ENCODE results near the gene ARID3C. TPM values are rescaled to one million over a fixed set of nuclear protein-coding genes. Genes with fewer than 3 reads are reported as not detected.

ARID3C gene
- total and polyA plus RNA-seq, 2 of the 8 experiments (the other 6 are each of a cell fraction or from before 2014, with no cell fraction given): 0.08 TPM; not detected in 1

DNA sequence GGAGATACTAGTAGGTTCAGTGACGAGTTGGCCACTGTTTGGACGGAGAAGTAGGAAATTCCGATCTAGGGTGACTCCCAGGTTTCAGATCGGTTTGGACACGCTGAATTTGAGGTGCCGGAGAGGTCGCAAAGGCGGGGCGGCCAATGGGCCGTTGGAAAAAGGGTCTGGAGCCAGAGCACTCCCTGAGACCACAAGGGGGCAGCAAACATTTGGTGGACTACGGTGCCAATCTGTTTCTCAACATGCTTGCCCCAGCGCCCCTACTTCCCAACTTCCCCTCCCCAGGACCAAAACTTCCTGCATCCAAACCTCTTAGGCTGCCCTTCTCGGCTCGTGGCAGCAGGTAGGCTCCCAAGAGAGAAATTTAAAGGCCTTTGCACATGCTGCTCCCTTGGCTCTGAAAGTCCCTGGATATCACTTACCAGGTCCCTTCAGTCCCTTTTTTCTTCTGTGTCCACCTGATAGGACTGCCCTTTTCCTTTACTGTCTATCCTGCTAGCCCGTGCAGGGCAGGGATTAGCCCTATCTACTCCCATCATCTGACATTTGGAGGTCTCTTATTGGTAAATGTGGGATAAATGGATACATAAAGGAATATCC, 16.0 kb downstream of the ARID3C start (continued):
- TF ChIP-seq SP4 (IDR thresholded peaks at IDR 0.05; ENCODE audit: low read length) (no peak), CHD2 (IDR thresholded peaks at IDR 0.05; ENCODE audit: low read length) (no peak), CTBP2 (IDR thresholded peaks at IDR 0.05; ENCODE audit: borderline replicate concordance, insufficient read depth, insufficient read length, low read length) (no peak), TBP (IDR thresholded peaks at IDR 0.05; ENCODE audit: low read depth, low read length) (no peak; the same call in 1 of the 2 replicates), SIN3A (conservative IDR thresholded peaks at IDR 0.05 in 1 of 2, IDR thresholded peaks at IDR 0.05 in 1 of 2; ENCODE audit: low read depth in 1 of 2, low read length in 2 of 2) (0 out of 4 replicates have a peak, but pooled peaks of 1 of the 2 experiments have one; percentile 28), KDM4A (IDR thresholded peaks at IDR 0.05; ENCODE audit: low read depth, low read length, severe bottlenecking) (no peak), POLR2A (IDR thresholded peaks at IDR 0.05; ENCODE audit: control extremely low read depth in 1 of 2, low read depth in 2 of 2, low read length in 2 of 2) (no peak), HDAC6 (IDR thresholded peaks at IDR 0.05; ENCODE audit: low read depth, low read length) (no peak), GTF2F1 (IDR thresholded peaks at IDR 0.05; ENCODE audit: borderline replicate concordance, low read depth, low read length) (no peak), SUZ12 (IDR thresholded peaks at IDR 0.05; ENCODE audit: low read length) (no peak), EZH2 (IDR thresholded peaks at IDR 0.05; ENCODE audit: low read depth, low read length, severe bottlenecking) (no peak), YY1 (IDR thresholded peaks at IDR 0.05; ENCODE audit: low read depth, low read length) (peak; percentile 31; the same call in 1 of the 2 replicates), ASH2L (IDR thresholded peaks at IDR 0.05; ENCODE audit: low read length) (no peak), NRF1 (IDR thresholded peaks at IDR 0.05; ENCODE audit: low read depth, low read length) (no peak), POU5F1 (IDR thresholded peaks at IDR 0.05; ENCODE audit: low read depth, low read length) (no peak), FOSL1 (IDR thresholded peaks at IDR 0.05; ENCODE audit: insufficient read depth, low read depth, low read length) (no peak), SRF (IDR thresholded peaks at IDR 0.05; ENCODE audit: low read depth, low read length) (no peak), PHF8 (conservative IDR thresholded peaks at IDR 0.05; ENCODE audit: low read depth, low read length) (no peak; the same call in 1 of the 2 replicates)
- TF ChIP-seq, protein P1, sequence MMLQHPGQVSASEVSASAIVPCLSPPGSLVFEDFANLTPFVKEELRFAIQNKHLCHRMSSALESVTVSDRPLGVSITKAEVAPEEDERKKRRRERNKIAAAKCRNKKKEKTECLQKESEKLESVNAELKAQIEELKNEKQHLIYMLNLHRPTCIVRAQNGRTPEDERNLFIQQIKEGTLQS (IDR thresholded peaks at IDR 0.05; ENCODE audit: insufficient read depth, low read depth, low read length): no peak
- TF ChIP-seq, protein P2, sequence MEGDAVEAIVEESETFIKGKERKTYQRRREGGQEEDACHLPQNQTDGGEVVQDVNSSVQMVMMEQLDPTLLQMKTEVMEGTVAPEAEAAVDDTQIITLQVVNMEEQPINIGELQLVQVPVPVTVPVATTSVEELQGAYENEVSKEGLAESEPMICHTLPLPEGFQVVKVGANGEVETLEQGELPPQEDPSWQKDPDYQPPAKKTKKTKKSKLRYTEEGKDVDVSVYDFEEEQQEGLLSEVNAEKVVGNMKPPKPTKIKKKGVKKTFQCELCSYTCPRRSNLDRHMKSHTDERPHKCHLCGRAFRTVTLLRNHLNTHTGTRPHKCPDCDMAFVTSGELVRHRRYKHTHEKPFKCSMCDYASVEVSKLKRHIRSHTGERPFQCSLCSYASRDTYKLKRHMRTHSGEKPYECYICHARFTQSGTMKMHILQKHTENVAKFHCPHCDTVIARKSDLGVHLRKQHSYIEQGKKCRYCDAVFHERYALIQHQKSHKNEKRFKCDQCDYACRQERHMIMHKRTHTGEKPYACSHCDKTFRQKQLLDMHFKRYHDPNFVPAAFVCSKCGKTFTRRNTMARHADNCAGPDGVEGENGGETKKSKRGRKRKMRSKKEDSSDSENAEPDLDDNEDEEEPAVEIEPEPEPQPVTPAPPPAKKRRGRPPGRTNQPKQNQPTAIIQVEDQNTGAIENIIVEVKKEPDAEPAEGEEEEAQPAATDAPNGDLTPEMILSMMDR (IDR thresholded peaks at IDR 0.05; ENCODE audit: control extremely low read depth in 1 of 3, insufficient read depth in 1 of 3, low read depth in 1 of 3, low read length in 3 of 3): peak; percentile 81 to 95 (median 88)
- TF ChIP-seq, protein P3, sequence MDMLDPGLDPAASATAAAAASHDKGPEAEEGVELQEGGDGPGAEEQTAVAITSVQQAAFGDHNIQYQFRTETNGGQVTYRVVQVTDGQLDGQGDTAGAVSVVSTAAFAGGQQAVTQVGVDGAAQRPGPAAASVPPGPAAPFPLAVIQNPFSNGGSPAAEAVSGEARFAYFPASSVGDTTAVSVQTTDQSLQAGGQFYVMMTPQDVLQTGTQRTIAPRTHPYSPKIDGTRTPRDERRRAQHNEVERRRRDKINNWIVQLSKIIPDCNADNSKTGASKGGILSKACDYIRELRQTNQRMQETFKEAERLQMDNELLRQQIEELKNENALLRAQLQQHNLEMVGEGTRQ (IDR thresholded peaks at IDR 0.05; ENCODE audit: low read length): no peak
